Measurements from ENCODE around the gene TBC1D12. TPM values are rescaled to one million over a fixed set of nuclear protein-coding genes. Genes with fewer than 3 reads are reported as not detected.

TBC1D12 gene
- total RNA-seq, 1 donor from 2014 or later = 14.7 TPM

- intact Hi-C loops (cut with DNase I) = no loop called here
Observed at GRCh38 chr10:94397549-94398370, 4.6 kb upstream of the TBC1D12 start.

GRCh38 chr10:94398762-94399161 lies 3.6 kb upstream of the TBC1D12 start:
- TF ChIP-seq POLR2AphosphoS5 (IDR thresholded peaks at IDR 0.05; ENCODE audit: insufficient read depth in 1 of 2, low read depth in 1 of 2) = no peak
- no peak for TF ChIP-seq POLR2A (IDR thresholded peaks at IDR 0.05)
- TF ChIP-seq, protein P1, sequence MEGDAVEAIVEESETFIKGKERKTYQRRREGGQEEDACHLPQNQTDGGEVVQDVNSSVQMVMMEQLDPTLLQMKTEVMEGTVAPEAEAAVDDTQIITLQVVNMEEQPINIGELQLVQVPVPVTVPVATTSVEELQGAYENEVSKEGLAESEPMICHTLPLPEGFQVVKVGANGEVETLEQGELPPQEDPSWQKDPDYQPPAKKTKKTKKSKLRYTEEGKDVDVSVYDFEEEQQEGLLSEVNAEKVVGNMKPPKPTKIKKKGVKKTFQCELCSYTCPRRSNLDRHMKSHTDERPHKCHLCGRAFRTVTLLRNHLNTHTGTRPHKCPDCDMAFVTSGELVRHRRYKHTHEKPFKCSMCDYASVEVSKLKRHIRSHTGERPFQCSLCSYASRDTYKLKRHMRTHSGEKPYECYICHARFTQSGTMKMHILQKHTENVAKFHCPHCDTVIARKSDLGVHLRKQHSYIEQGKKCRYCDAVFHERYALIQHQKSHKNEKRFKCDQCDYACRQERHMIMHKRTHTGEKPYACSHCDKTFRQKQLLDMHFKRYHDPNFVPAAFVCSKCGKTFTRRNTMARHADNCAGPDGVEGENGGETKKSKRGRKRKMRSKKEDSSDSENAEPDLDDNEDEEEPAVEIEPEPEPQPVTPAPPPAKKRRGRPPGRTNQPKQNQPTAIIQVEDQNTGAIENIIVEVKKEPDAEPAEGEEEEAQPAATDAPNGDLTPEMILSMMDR (IDR thresholded peaks at IDR 0.05) = no peak
- intact Hi-C loops (cut with DNase I) = no loop called here

More at GRCh38 chr10:94397549-94398370, 4.6 kb upstream of the TBC1D12 start:
- TF ChIP-seq, protein P1 (IDR thresholded peaks at IDR 0.05) = no peak
- TF ChIP-seq POLR2A (IDR thresholded peaks at IDR 0.05) (no peak), POLR2AphosphoS5 (IDR thresholded peaks at IDR 0.05; ENCODE audit: insufficient read depth in 1 of 2, low read depth in 1 of 2) (no peak)
- Histone ChIP-seq H3K4me3 (no peak overlapping the region), H3K27ac (no peak overlapping the region), H3K36me3 (no peaks in the 10 kb centered on the region), H3K9me3 (no peaks in the 10 kb centered on the region), H3K27me3 (no peaks in the 10 kb centered on the region), H3K4me1 (no peaks in the 10 kb centered on the region)
- no peak for DNase-seq (ENCODE audit: extremely low spot score in 2 of 2)

GRCh38 chr10:94402843-94403379 lies 570 bp downstream of the TBC1D12 start:
- no peak for DNase-seq (ENCODE audit: extremely low spot score in 2 of 2)
- peak overlapping the region; percentile 82 to 87 for H3K4me3 ChIP-seq
- peaks cover 28% of the 10 kb centered on the region for H3K4me1 ChIP-seq
- peak overlapping the region; percentile 87 for H3K27ac ChIP-seq
- TF ChIP-seq POLR2A (IDR thresholded peaks at IDR 0.05) (no peak), POLR2AphosphoS5 (IDR thresholded peaks at IDR 0.05; ENCODE audit: insufficient read depth in 1 of 2, low read depth in 1 of 2) (no peak)
- TF ChIP-seq, protein P1 (IDR thresholded peaks at IDR 0.05) = no peak
- intact Hi-C loops (cut with DNase I) = no loop called here
- H3K36me3 ChIP-seq = no peaks in the 10 kb centered on the region
- no peaks in the 10 kb centered on the region for H3K27me3 ChIP-seq
- H3K9me3 ChIP-seq = no peaks in the 10 kb centered on the region

More at GRCh38 chr10:94398762-94399161, 3.6 kb upstream of the TBC1D12 start:
- Histone ChIP-seq H3K4me1 (no peaks in the 10 kb centered on the region), H3K4me3 (no peak overlapping the region), H3K27me3 (no peaks in the 10 kb centered on the region), H3K36me3 (no peaks in the 10 kb centered on the region), H3K9me3 (no peaks in the 10 kb centered on the region), H3K27ac (no peak overlapping the region)
- DNase-seq (ENCODE audit: extremely low spot score in 2 of 2) = no peak

DNA sequence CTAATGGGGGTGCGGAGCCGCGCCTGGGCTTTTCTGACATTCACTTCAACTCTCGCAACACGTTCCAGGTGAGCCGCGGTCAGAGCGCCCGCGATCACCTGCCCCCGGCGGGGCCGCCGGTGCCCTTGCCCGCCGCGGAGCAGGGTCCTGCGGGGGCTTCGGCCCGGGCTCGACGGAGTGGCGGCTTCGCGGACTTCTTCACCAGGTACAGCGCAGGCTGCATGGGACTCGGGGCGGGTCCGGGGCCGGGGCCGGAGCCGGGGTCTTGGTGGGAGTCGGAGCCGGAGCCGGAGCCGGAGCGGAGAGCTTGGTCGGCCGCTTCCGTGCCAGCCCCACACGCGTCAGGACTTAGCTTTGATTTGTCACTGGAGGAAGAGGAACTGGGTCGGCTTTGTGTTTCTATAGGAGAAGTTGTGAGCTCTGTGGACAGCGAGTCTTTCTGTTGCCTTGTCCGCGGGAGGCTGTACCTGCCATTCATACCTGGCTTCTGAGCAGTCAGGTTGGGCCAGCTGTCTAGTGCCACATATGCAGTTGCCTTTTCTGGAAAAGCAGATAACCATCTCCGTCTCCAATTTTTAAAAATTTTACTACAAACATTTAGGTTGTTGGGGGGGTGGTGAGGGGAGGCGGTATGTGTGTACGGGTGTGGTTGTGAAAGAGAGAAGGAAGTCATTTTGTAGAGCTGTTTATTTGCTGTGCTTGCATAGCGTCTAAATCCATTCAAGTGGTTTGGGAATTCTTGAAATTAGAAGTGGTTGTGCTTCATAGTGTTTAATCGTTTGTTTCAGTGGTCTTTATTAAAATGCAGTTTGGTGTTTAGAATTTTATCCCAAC lies 1.3 kb downstream of the TBC1D12 start:
- no peak for DNase-seq (ENCODE audit: extremely low spot score in 2 of 2)
- intact Hi-C loops (cut with DNase I) = no loop called here
- H3K27ac ChIP-seq = peak overlapping the region; percentile 87
- H3K36me3 ChIP-seq = no peaks in the 10 kb centered on the region
- H3K4me3 ChIP-seq = peak overlapping the region; percentile 82 to 87
- no peaks in the 10 kb centered on the region for H3K27me3 ChIP-seq
- peaks cover 28% of the 10 kb centered on the region for H3K4me1 ChIP-seq
- no peaks in the 10 kb centered on the region for H3K9me3 ChIP-seq
- peak in 1 of 2 donors; percentile 20 for TF ChIP-seq POLR2AphosphoS5 (IDR thresholded peaks at IDR 0.05; ENCODE audit: insufficient read depth in 1 of 2, low read depth in 1 of 2)
- TF ChIP-seq, protein P1 (IDR thresholded peaks at IDR 0.05) = no peak
- peak in 1 of 2 donors; percentile 11 for TF ChIP-seq POLR2A (IDR thresholded peaks at IDR 0.05)

Measured in vagina (tissue), 2 donors.